ENCODE data around the gene CYSRT1.

CYSRT1 gene

DNA sequence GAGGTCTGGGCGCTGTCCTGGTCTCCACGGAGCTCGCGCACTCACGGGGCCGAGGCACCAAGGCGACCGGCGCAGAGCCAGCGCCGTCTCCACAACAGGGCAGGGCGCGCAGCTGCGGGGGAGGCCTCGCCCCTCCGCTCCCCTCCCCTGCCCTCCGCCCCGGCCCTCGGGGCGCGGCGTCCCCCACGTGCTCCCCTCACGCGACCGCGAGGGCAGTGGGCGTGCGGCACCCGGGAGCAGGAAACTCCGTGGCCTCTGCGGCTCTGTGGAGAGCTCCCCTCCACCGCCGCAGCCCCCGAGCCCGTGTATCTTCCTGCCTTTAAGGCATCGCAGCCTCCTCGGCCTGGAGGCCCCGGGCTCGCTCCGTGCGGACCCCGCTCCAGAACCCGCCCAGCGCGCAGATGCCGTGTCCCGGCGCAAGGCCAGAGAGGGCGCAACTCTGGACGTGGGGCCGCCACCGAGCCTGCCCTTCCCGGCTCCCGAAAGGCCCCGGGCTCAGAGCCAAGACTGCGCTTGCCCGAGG, 15.4 kb downstream of the CYSRT1 start (continued):
- TF ChIP-seq ZFP41 (tag by site-specific recombination; IDR thresholded peaks at IDR 0.05; ENCODE audit: borderline replicate concordance) (no peak), OVOL3 (tag by site-specific recombination; IDR thresholded peaks at IDR 0.05) (0 out of 2 replicates have a peak, but pooled peaks have one; percentile 44), ZNF621 (tag by site-specific recombination; IDR thresholded peaks at IDR 0.05) (no peak), KLF10 (tag by site-specific recombination; IDR thresholded peaks at IDR 0.05) (peak; percentile 74), ZNF140 (tag by site-specific recombination; IDR thresholded peaks at IDR 0.05) (no peak), ZNF449 (tag by site-specific recombination; IDR thresholded peaks at IDR 0.05) (peak; percentile 73), ZNF132 (tag by site-specific recombination; IDR thresholded peaks at IDR 0.05; ENCODE audit: borderline replicate concordance) (no peak), ZNF26 (tag by site-specific recombination; IDR thresholded peaks at IDR 0.05) (no peak), SP2 (tag by site-specific recombination; IDR thresholded peaks at IDR 0.05) (no peak), ZBTB1 (tag by site-specific recombination; IDR thresholded peaks at IDR 0.05) (peak; percentile 29; the same call in 1 of the 2 replicates), ZSCAN16 (tag by site-specific recombination; IDR thresholded peaks at IDR 0.05) (0 out of 2 replicates have a peak, but pooled peaks have one; percentile 63), YY2 (tag by site-specific recombination; IDR thresholded peaks at IDR 0.05) (no peak), ZNF707 (tag by site-specific recombination; IDR thresholded peaks at IDR 0.05) (peak; percentile 40; the same call in 1 of the 2 replicates), ZNF658 (tag by site-specific recombination; IDR thresholded peaks at IDR 0.05) (no peak), ZNF214 (tag by site-specific recombination; IDR thresholded peaks at IDR 0.05; ENCODE audit: borderline replicate concordance) (no peak), ZNF174 (tag by site-specific recombination; IDR thresholded peaks at IDR 0.05) (no peak), ZNF391 (tag by site-specific recombination; IDR thresholded peaks at IDR 0.05; ENCODE audit: borderline replicate concordance, low read depth) (0 out of 2 replicates have a peak, but pooled peaks have one; percentile 93), GLI4 (tag by site-specific recombination; IDR thresholded peaks at IDR 0.05) (peak; percentile 87; the same call in 1 of the 2 replicates), ZNF768 (tag by site-specific recombination; IDR thresholded peaks at IDR 0.05) (no peak), ZNF354C (tag by site-specific recombination; IDR thresholded peaks at IDR 0.05; ENCODE audit: borderline replicate concordance, low read depth) (no peak), SETDB1 (IDR thresholded peaks at IDR 0.05; ENCODE audit: insufficient read length, low read length) (no peak), OSR2 (tag by site-specific recombination; IDR thresholded peaks at IDR 0.05) (no peak; the same call in 1 of the 2 replicates), ZNF510 (tag by site-specific recombination; IDR thresholded peaks at IDR 0.05; ENCODE audit: insufficient replicate concordance) (no peak), BCL11A (tag by site-specific recombination; IDR thresholded peaks at IDR 0.05; ENCODE audit: low read depth) (no peak), ZNF335 (tag by site-specific recombination; conservative IDR thresholded peaks at IDR 0.05) (peak; percentile 93), ZNF239 (tag by site-specific recombination; IDR thresholded peaks at IDR 0.05) (no peak), ZNF776 (tag by site-specific recombination; IDR thresholded peaks at IDR 0.05; ENCODE audit: borderline replicate concordance) (no peak), ZNF600 (tag by site-specific recombination; IDR thresholded peaks at IDR 0.05) (peak; percentile 92), MEIS1 (CRISPR knock-in tag; IDR thresholded peaks at IDR 0.05; ENCODE audit: borderline replicate concordance) (peak; percentile 46; the same call in 1 of the 2 replicates), ZBTB8A (tag by site-specific recombination; IDR thresholded peaks at IDR 0.05) (peak; percentile 98), ZNF610 (tag by site-specific recombination; IDR thresholded peaks at IDR 0.05; ENCODE audit: borderline replicate concordance) (peak; percentile 84), ZNF366 (tag by site-specific recombination; conservative IDR thresholded peaks at IDR 0.05) (no peak), ZBTB21 (tag by site-specific recombination; IDR thresholded peaks at IDR 0.05) (0 out of 2 replicates have a peak, but pooled peaks have one; percentile 27)
- TF ChIP-seq, protein P1, sequence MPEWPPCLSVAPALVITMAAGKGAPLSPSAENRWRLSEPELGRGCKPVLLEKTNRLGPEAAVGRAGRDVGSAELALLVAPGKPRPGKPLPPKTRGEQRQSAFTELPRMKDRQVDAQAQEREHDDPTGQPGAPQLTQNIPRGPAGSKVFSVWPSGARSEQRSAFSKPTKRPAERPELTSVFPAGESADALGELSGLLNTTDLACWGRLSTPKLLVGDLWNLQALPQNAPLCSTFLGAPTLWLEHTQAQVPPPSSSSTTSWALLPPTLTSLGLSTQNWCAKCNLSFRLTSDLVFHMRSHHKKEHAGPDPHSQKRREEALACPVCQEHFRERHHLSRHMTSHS (tag by site-specific recombination; IDR thresholded peaks at IDR 0.05) = no peak
- TF ChIP-seq, protein P2, sequence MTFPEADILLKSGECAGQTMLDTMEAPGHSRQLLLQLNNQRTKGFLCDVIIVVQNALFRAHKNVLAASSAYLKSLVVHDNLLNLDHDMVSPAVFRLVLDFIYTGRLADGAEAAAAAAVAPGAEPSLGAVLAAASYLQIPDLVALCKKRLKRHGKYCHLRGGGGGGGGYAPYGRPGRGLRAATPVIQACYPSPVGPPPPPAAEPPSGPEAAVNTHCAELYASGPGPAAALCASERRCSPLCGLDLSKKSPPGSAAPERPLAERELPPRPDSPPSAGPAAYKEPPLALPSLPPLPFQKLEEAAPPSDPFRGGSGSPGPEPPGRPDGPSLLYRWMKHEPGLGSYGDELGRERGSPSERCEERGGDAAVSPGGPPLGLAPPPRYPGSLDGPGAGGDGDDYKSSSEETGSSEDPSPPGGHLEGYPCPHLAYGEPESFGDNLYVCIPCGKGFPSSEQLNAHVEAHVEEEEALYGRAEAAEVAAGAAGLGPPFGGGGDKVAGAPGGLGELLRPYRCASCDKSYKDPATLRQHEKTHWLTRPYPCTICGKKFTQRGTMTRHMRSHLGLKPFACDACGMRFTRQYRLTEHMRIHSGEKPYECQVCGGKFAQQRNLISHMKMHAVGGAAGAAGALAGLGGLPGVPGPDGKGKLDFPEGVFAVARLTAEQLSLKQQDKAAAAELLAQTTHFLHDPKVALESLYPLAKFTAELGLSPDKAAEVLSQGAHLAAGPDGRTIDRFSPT (tag by site-specific recombination; IDR thresholded peaks at IDR 0.05) = peak; percentile 79; the same call in 1 of the 2 replicates
